T1000 (cell line): Measurements from ENCODE around the gene RTKN.
"Not testable (repeated sequence)": the region's sequence is repeated elsewhere in the genome, so short reads cannot be mapped to it uniquely, and the experiment has no call there.

ENCODE experiments used
- DNase-seq: peaks from one replicate; lab custom pipeline; 2025; ENCODE audit warnings: mixed read lengths; lab: John Stamatoyannopoulos, UW

RTKN gene

GRCh38 chr2:74436848-74437695 lies 4.7 kb downstream of the RTKN start:
- no peak for DNase-seq

GRCh38 chr2:74436111-74436805 lies 5.5 kb downstream of the RTKN start:
- DNase-seq, result no peak

- no peak for DNase-seq
Observed at GRCh38 chr2:74430502-74430901, 11.2 kb downstream of the RTKN start.

- DNase-seq, result no peak
Observed at GRCh38 chr2:74429487-74430451, 12.0 kb downstream of the RTKN start.

GRCh38 chr2:74428675-74429074 lies 13.1 kb downstream of the RTKN start:
- no peak for DNase-seq

GRCh38 chr2:74427551-74427950 lies 14.2 kb downstream of the RTKN start:
- DNase-seq, result no peak

- DNase-seq, result no peak
Observed at GRCh38 chr2:74426181-74426758, 15.5 kb downstream of the RTKN start.

- no peak for DNase-seq
Observed at GRCh38 chr2:74425523-74425922, 16.2 kb downstream of the RTKN start.

- DNase-seq, result no peak
Observed at GRCh38 chr2:74424995-74425406, 16.7 kb downstream of the RTKN start.

- no peak for DNase-seq
Observed at GRCh38 chr2:74424139-74424992, 17.4 kb downstream of the RTKN start.

- DNase-seq, result no peak
Observed at GRCh38 chr2:74423231-74424095, 18.3 kb downstream of the RTKN start.

- peak; percentile 90 for DNase-seq
Observed at GRCh38 chr2:74421221-74421870, 20.4 kb downstream of the RTKN start, which contains the start of the genes C2orf81 and WDR54. Gene C2orf81, minus strand, starts transcription at chr2:74421619. Its CDS starts 59 bp downstream, at chr2:74421560. Gene WDR54, plus strand, starts transcription at chr2:74421730. Its CDS starts 424 bp downstream, at chr2:74422154.

- DNase-seq, result not testable (repeated sequence)
Observed at GRCh38 chr2:74420443-74421103, 21.2 kb downstream of the RTKN start.

GRCh38 chr2:74420006-74420405 lies 21.7 kb downstream of the RTKN start:
- no peak for DNase-seq

GRCh38 chr2:74419345-74419744 lies 22.4 kb downstream of the RTKN start:
- no peak for DNase-seq

- no peak for DNase-seq
Observed at GRCh38 chr2:74418312-74418711, 23.4 kb downstream of the RTKN start.

GRCh38 chr2:74417763-74418162 lies 24.0 kb downstream of the RTKN start:
- DNase-seq, result no peak

GRCh38 chr2:74417197-74417596 lies 24.5 kb downstream of the RTKN start:
- DNase-seq, result no peak

- no peak for DNase-seq
Observed at GRCh38 chr2:74416778-74417177, 25.0 kb downstream of the RTKN start.
